Calu3 (cell line): ENCODE data around the gene HGFAC. TPM values are rescaled to one million over a fixed set of nuclear protein-coding genes. Genes with fewer than 3 reads are reported as not detected.

Source experiments
- BruUV-seq: library from RNA; stranded (reverse); fragments of 400-500 nt; replicated peaks from 2 replicates; lab custom pipeline; 2021; lab: Mats Ljungman, UMichigan
- CTCF ChIA-PET: fragments of 300-600 bp; sonication (Branson Sonifier 250); formaldehyde crosslinking; loops from one replicate; lab custom pipeline; 2022; ENCODE audit warnings: antibody characterized with exemption; lab: Charles Lee
- DNase-seq: peaks from one replicate; pipeline ENCODE4 v3.0.0; 2022
- H3K27ac Mint-ChIP-seq: one replicate; pipeline ENCODE4 v1.8.0; 2022; ENCODE audit warnings: mixed read lengths; ENCODE audit not compliant: unreplicated experiment
- H3K27me3 Mint-ChIP-seq: one replicate; pipeline ENCODE4 v1.8.0; 2022; ENCODE audit warnings: mixed read lengths; ENCODE audit not compliant: unreplicated experiment
- H3K36me3 Mint-ChIP-seq: one replicate; pipeline ENCODE4 v1.8.0; 2022; ENCODE audit warnings: mild to moderate bottlenecking, moderate library complexity, mixed read lengths; ENCODE audit not compliant: insufficient read depth, unreplicated experiment
- H3K4me1 Mint-ChIP-seq: one replicate; pipeline ENCODE4 v1.8.0; 2022; ENCODE audit warnings: mild to moderate bottlenecking, low read depth, mixed read lengths; ENCODE audit not compliant: unreplicated experiment
- H3K4me3 Mint-ChIP-seq: one replicate; pipeline ENCODE4 v1.8.0; 2022; ENCODE audit warnings: mild to moderate bottlenecking, low read depth, moderate library complexity, mixed read lengths; ENCODE audit not compliant: unreplicated experiment
- H3K9me3 Mint-ChIP-seq: one replicate; pipeline ENCODE4 v1.8.0; 2022; ENCODE audit warnings: low read depth, mixed read lengths; ENCODE audit not compliant: unreplicated experiment
- CTCF ChIP-seq: fragments of 200-600 bp; IDR thresholded peaks from one replicate; pipeline ENCODE4 v1.8.0; 2022; ENCODE audit warnings: antibody characterized with exemption; ENCODE audit not compliant: unreplicated experiment
- intact Hi-C: fragments of 100-400 bp; cut with micrococcal nuclease; formaldehyde crosslinking; loops from one replicate; pipeline ENCODE4 v1.10.0; 2022; ENCODE audit not compliant: unreplicated experiment
- total RNA-seq: library from RNA; stranded (reverse); gene quantifications from 2 replicates; pipeline ENCODE4 v1.2.3, GENCODE V29; 2022

Gene HGFAC
- total RNA-seq, 1 experiment from 2014 or later = not detected

- Mint-ChIP-seq H3K27me3 (no peaks in the 10 kb centered on the region), H3K27ac (no peak overlapping the region), H3K4me3 (no peak overlapping the region), H3K4me1 (no peaks in the 10 kb centered on the region), H3K36me3 (peaks cover 8% of the 10 kb centered on the region), H3K9me3 (no peaks in the 10 kb centered on the region)
- DNase-seq = no peak
- intact Hi-C loops = no loop called here
- BruUV-seq = no TSS peak
- CTCF ChIA-PET = interaction anchor here (0.6 kb wide), 1 partner anchor 429 kb away, joined by 4 read pairs; no protein-coding TSS in a partner anchor
- no peak for TF ChIP-seq CTCF
Measured at GRCh38 chr4:3464349-3464905, 22.7 kb downstream of the HGFAC start.

DNA sequence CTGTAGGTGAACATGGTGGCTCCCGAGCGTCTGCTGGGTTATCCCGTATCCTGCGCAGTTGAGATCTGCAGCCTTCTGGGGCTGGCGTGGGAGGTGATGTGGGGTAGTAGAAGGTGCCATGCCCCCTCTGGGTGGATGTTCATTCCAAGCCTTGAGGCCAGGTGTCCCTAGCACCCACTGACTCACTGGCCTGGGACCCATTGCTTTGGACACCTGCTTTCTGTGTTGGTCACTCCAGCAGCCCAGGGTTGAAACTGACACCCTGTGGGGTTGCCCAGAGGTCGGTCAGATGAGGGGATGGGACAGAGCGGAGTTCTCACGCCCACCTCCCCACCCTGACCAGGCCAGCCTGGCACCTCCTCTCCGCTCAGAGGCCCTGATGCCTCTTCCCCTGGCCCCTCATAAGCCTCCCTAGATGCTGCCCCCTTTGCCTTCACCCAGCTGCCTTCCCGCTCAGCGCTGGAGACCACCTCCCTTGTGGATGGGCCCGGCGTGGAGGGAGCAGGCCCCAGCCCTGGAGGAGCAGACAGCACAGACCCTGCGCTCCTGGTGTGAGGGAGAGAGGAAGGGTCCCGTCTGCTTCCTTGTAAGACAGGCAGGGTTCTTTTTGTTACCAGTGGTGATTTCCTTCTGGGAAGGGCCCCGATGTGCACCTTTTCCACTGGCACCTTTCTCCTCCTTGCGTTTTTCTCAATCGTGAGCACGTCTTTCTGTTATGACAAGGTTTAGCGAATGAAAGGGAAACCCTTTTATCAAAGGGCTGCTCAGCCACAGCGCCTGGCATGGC lies 23.3 kb downstream of the HGFAC start:
- Mint-ChIP-seq H3K27ac (no peak overlapping the region), H3K36me3 (peaks cover 8% of the 10 kb centered on the region), H3K9me3 (no peaks in the 10 kb centered on the region), H3K27me3 (no peaks in the 10 kb centered on the region), H3K4me3 (no peak overlapping the region), H3K4me1 (peaks cover 3% of the 10 kb centered on the region)
- intact Hi-C loops = no loop called here
- DNase-seq = no peak
- CTCF ChIA-PET = no interaction called here
- BruUV-seq = no TSS peak
- TF ChIP-seq CTCF = no peak

GRCh38 chr4:3465698-3466671 lies 24.2 kb downstream of the HGFAC start:
- Mint-ChIP-seq H3K27ac (no peak overlapping the region), H3K36me3 (peaks cover 8% of the 10 kb centered on the region), H3K4me1 (peaks cover 9% of the 10 kb centered on the region), H3K27me3 (no peaks in the 10 kb centered on the region), H3K9me3 (no peaks in the 10 kb centered on the region), H3K4me3 (no peak overlapping the region)
- intact Hi-C loops = no loop called here
- BruUV-seq = no TSS peak
- CTCF ChIA-PET = no interaction called here
- DNase-seq = no peak
- TF ChIP-seq CTCF = no peak
